ENCODE measurements around the gene IRS1. TPM values are rescaled to one million over a fixed set of nuclear protein-coding genes. Genes with fewer than 3 reads are reported as not detected.

IRS1 gene
- total RNA-seq, 4 donors from 2014 or later: 17.4 to 39.0 (median 25.3) TPM

- TF ChIP-seq POLR2AphosphoS5 (IDR thresholded peaks at IDR 0.05) (no peak), POLR2A (IDR thresholded peaks at IDR 0.05) (no peak), CTCF (IDR thresholded peaks at IDR 0.05) (no peak), EP300 (IDR thresholded peaks at IDR 0.05) (no peak)
- H3K36me3 ChIP-seq: no peaks in the 10 kb centered on the region
- H3K4me3 ChIP-seq: no peak overlapping the region
- no peak for ATAC-seq
- H3K9me3 ChIP-seq: no peaks in the 10 kb centered on the region
- no peak overlapping the region for H3K27ac ChIP-seq
- H3K4me1 ChIP-seq: no peaks in the 10 kb centered on the region
- WGBS, 2 donors (ENCODE audit: low coverage in 1 of 2): 86 to 94% methylated on average over 4 of the region's 4 CpGs
- no peaks in the 10 kb centered on the region for H3K27me3 ChIP-seq
These were observed 115.1 kb downstream of the IRS1 start for GRCh38 chr2:226684563-226684959.

- Histone ChIP-seq H3K36me3 (no peaks in the 10 kb centered on the region), H3K27me3 (no peaks in the 10 kb centered on the region), H3K4me3 (no peak overlapping the region), H3K27ac (no peak overlapping the region), H3K4me1 (no peaks in the 10 kb centered on the region), H3K9me3 (no peaks in the 10 kb centered on the region)
- 86 to 100% methylated on average over 1 of the region's 1 CpG for WGBS, 2 donors (ENCODE audit: low coverage in 1 of 2)
- ATAC-seq: no peak
- TF ChIP-seq POLR2A (IDR thresholded peaks at IDR 0.05) (no peak), POLR2AphosphoS5 (IDR thresholded peaks at IDR 0.05) (no peak), CTCF (IDR thresholded peaks at IDR 0.05) (no peak), EP300 (IDR thresholded peaks at IDR 0.05) (no peak)
These were observed 115.6 kb downstream of the IRS1 start for GRCh38 chr2:226683944-226684562.

GRCh38 chr2:226683196-226683595 is 116.4 kb downstream of the IRS1 start:
- Histone ChIP-seq H3K27me3 (no peaks in the 10 kb centered on the region), H3K27ac (no peak overlapping the region), H3K4me1 (no peaks in the 10 kb centered on the region), H3K9me3 (no peaks in the 10 kb centered on the region), H3K4me3 (no peak overlapping the region), H3K36me3 (no peaks in the 10 kb centered on the region)
- no peak for ATAC-seq
- no peak for TF ChIP-seq POLR2AphosphoS5 (IDR thresholded peaks at IDR 0.05)
- TF ChIP-seq POLR2A (IDR thresholded peaks at IDR 0.05): no peak
- TF ChIP-seq EP300 (IDR thresholded peaks at IDR 0.05): no peak
- TF ChIP-seq CTCF (IDR thresholded peaks at IDR 0.05): no peak
- WGBS, 2 donors (ENCODE audit: low coverage in 1 of 2): 54 to 66% methylated on average over 1 to 2 of the region's 2 CpGs

Other genes with a start within 250 kb of the IRS1 start
- 10 to 100 TPM; 22.2 to 35.2 (median 24.7) TPM for gene RHBDD1, start 36.2 kb upstream of the IRS1 start, total RNA-seq